Hepatocyte (in vitro differentiated cells): ENCODE data around the gene MBD6. TPM values are rescaled to one million over a fixed set of nuclear protein-coding genes. Genes with fewer than 3 reads are reported as not detected.

Experiments used
- DNase-seq: peaks from one replicate; pipeline ENCODE4 v3.0.0-alpha.2; 2016; ENCODE audit warnings: low spot score
- H2AFZ ChIP-seq: fragments of 200-600 bp; sonication (generic); 2 replicates; pipeline ENCODE4 v1.6.0; 2016; ENCODE audit warnings: antibody characterized with exemption, mild to moderate bottlenecking
- H3K27ac ChIP-seq: fragments of 200-600 bp; sonication (generic); 2 replicates; pipeline ENCODE4 v1.5.1; 2016; ENCODE audit warnings: mild to moderate bottlenecking
- H3K27me3 ChIP-seq: fragments of 200-600 bp; sonication (generic); 2 replicates; pipeline ENCODE4 v1.6.1; 2016
- H3K36me3 ChIP-seq: fragments of 200-600 bp; sonication (generic); replicated peaks from 2 replicates; pipeline ENCODE4 v1.5.1; 2016; ENCODE audit warnings: low read depth; ENCODE audit not compliant: insufficient read depth
- H3K4me1 ChIP-seq: fragments of 200-600 bp; sonication (generic); 2 replicates; pipeline ENCODE4 v1.5.1; 2016; ENCODE audit warnings: mild to moderate bottlenecking, moderate library complexity; ENCODE audit not compliant: insufficient read depth
- H3K4me2 ChIP-seq: fragments of 200-600 bp; sonication (generic); 2 replicates; pipeline ENCODE4 v1.6.0; 2016
- H3K4me3 ChIP-seq: fragments of 200-600 bp; sonication (generic); 2 replicates; pipeline ENCODE4 v1.5.1; 2016; ENCODE audit warnings: mild to moderate bottlenecking
- H3K79me2 ChIP-seq: fragments of 200-600 bp; sonication (generic); 2 replicates; pipeline ENCODE4 v1.6.0; 2017; ENCODE audit warnings: mild to moderate bottlenecking
- H3K9me2 ChIP-seq: fragments of 200-600 bp; sonication (generic); replicated peaks from 2 replicates; pipeline ENCODE4 v1.6.0; 2017; ENCODE audit warnings: mild to moderate bottlenecking; ENCODE audit not compliant: insufficient read depth
- H3K9me3 ChIP-seq: fragments of 200-600 bp; sonication (generic); 2 replicates; pipeline ENCODE4 v1.5.1; 2016; ENCODE audit warnings: low read depth, mild to moderate bottlenecking
- H4K20me1 ChIP-seq: fragments of 200-600 bp; sonication (generic); 2 replicates; pipeline ENCODE4 v1.6.0; 2016; ENCODE audit warnings: mild to moderate bottlenecking; ENCODE audit not compliant: insufficient read depth, poor library complexity, severe bottlenecking
- CTCF ChIP-seq: fragments of 200-600 bp; sonication (generic); IDR thresholded peaks from 2 replicates; pipeline ENCODE4 v1.5.1; 2016; ENCODE audit warnings: antibody characterized with exemption, mild to moderate bottlenecking; ENCODE audit not compliant: poor library complexity
- EZH2 ChIP-seq: fragments of 200-600 bp; sonication (generic); IDR thresholded peaks from 2 replicates; pipeline ENCODE4 v1.6.1; 2016; ENCODE audit warnings: antibody characterized with exemption, mild to moderate bottlenecking, borderline replicate concordance
- EZH2phosphoT487 ChIP-seq: fragments of 200-600 bp; sonication (generic); IDR thresholded peaks from one replicate; pipeline ENCODE4 v1.6.1; 2018; ENCODE audit warnings: antibody characterized with exemption, mild to moderate bottlenecking, low read depth, moderate library complexity; ENCODE audit not compliant: unreplicated experiment, severe bottlenecking
- WGBS: methylation state at CpG from one replicate; pipeline ENCODE4 v1.1.6; 2016; ENCODE audit warnings: low lambda C conversion rate; ENCODE audit errors: missing lambda C conversion rate; 5-methylcytosine and 5-hydroxymethylcytosine counted together
- polyA plus RNA-seq: library from polyadenylated mRNA; unstranded; fragments of >200 nt; fragmentation: Nextera tagmentation; extraction: Ambion mirVana; gene quantifications from 2 replicates; pipeline ENCODE4 v1.2.1, GENCODE V29; 2016
- total RNA-seq: library from RNA; depleted of rRNA; stranded (reverse); fragments of >200 nt; gene quantifications from 2 replicates; pipeline ENCODE4 v1.2.3, GENCODE V29; 2014

MBD6 gene
- total and polyA plus RNA-seq, 2 experiments from 2014 or later = 7.0 to 35.2 TPM

GRCh38 chr12:57528176-57528575, 5.6 kb downstream of the MBD6 start:
- no peaks in the 10 kb centered on the region for H3K9me3 ChIP-seq
- no peak overlapping the region for H3K27ac ChIP-seq
- H3K9me2 ChIP-seq = no peaks in the 10 kb centered on the region
- H2AFZ ChIP-seq = no peak overlapping the region
- H3K4me1 ChIP-seq = peaks cover 15% of the 10 kb centered on the region
- H3K79me2 ChIP-seq = peaks cover 44% of the 10 kb centered on the region
- peaks cover 33% of the 10 kb centered on the region for H4K20me1 ChIP-seq
- 90% methylated on average over 3 of the region's 12 CpGs for WGBS
- H3K4me3 ChIP-seq = no peak overlapping the region
- no peaks in the 10 kb centered on the region for H3K27me3 ChIP-seq
- DNase-seq = no peak
- no peak overlapping the region for H3K4me2 ChIP-seq
- H3K36me3 ChIP-seq = no peaks in the 10 kb centered on the region
- TF ChIP-seq EZH2 = no peak
- TF ChIP-seq CTCF = no peak
- no peak for TF ChIP-seq EZH2phosphoT487

GRCh38 chr12:57528831-57529555, 6.4 kb downstream of the MBD6 start:
- Histone ChIP-seq H3K4me1 (peaks cover 14% of the 10 kb centered on the region), H3K9me2 (no peaks in the 10 kb centered on the region), H4K20me1 (peaks cover 28% of the 10 kb centered on the region), H3K36me3 (no peaks in the 10 kb centered on the region), H3K79me2 (peaks cover 36% of the 10 kb centered on the region), H3K9me3 (no peaks in the 10 kb centered on the region), H3K4me3 (no peak overlapping the region), H3K27me3 (no peaks in the 10 kb centered on the region), H3K4me2 (no peak overlapping the region), H2AFZ (no peak overlapping the region), H3K27ac (no peak overlapping the region)
- WGBS = 93% methylated on average over 9 of the region's 10 CpGs
- DNase-seq = no peak
- TF ChIP-seq EZH2 = no peak
- no peak for TF ChIP-seq EZH2phosphoT487
- TF ChIP-seq CTCF = no peak

- Histone ChIP-seq H3K9me3 (no peaks in the 10 kb centered on the region), H3K4me2 (no peak overlapping the region), H4K20me1 (peaks cover 20% of the 10 kb centered on the region), H3K4me3 (no peak overlapping the region), H3K36me3 (no peaks in the 10 kb centered on the region), H3K9me2 (no peaks in the 10 kb centered on the region), H3K27me3 (no peaks in the 10 kb centered on the region), H3K79me2 (peaks cover 27% of the 10 kb centered on the region), H2AFZ (no peak overlapping the region), H3K4me1 (peaks cover 6% of the 10 kb centered on the region), H3K27ac (no peak overlapping the region)
- DNase-seq = no peak
- no peak for TF ChIP-seq EZH2phosphoT487
- TF ChIP-seq EZH2 = no peak
- TF ChIP-seq CTCF = no peak
- 83% methylated on average over 6 of the region's 6 CpGs for WGBS
These were observed 7.2 kb downstream of the MBD6 start for GRCh38 chr12:57529831-57530230.
